GM13977 (cell line): ENCODE data around the gene HIVEP2.

Experiments used
- DNase-seq: peaks from one replicate; pipeline ENCODE4 v3.0.0; 2012; ENCODE audit warnings: low spot score
- in situ Hi-C: fragments of 300-500 bp; cut with MboI; formaldehyde crosslinking; loops from one replicate; pipeline ENCODE4 v1.12.0; 2022; ENCODE audit warnings: low sequenced_read_pairs, low pct_unique_long_range_greater_than_20kb, mixed read lengths, inconsistent platforms; ENCODE audit not compliant: unreplicated experiment
- TF ChIP-seq, protein P1 (sequence below): IDR thresholded peaks from 2 replicates; pipeline ENCODE4 v1.5.1; 2012; ENCODE audit warnings: mild to moderate bottlenecking, control low read depth; ENCODE audit not compliant: insufficient read depth; ENCODE audit errors: extremely low read depth, missing control alignments

The HIVEP2 gene

DNA sequence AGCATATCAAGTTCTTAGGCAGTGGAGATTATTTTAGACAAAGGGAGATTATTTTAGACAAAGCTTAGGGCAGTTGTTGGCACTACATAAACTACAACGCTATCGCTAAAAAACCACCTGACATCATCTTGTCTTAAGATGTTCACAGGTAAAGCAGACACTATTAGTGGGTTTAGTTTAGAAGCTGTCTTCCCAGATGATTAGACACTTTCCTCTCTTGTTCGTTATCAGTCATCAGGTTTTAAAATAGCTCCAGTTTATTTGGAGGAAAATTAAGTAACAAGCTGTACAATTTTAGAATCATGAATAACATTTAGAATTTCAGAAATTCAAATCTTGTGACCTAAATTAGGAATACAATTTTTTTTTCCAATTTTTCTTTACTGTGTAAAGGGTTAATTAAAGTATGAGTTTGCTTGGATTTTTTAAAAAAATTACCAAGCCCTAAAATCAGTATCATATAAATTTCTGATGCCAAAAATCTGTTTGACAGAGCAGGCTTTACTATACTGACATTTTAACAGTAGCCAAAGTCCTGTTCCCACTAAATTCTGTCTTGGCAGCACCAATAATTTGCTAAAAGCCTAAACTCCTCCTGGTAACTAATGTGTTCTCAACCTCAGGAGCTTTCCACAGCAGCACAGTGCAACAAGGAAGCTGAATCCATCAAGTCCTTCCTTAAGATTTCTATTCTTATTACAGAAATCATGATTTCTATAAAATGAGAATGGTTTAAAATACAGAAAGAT lies 109.0 kb downstream of the HIVEP2 start:
- TF ChIP-seq, protein P1, sequence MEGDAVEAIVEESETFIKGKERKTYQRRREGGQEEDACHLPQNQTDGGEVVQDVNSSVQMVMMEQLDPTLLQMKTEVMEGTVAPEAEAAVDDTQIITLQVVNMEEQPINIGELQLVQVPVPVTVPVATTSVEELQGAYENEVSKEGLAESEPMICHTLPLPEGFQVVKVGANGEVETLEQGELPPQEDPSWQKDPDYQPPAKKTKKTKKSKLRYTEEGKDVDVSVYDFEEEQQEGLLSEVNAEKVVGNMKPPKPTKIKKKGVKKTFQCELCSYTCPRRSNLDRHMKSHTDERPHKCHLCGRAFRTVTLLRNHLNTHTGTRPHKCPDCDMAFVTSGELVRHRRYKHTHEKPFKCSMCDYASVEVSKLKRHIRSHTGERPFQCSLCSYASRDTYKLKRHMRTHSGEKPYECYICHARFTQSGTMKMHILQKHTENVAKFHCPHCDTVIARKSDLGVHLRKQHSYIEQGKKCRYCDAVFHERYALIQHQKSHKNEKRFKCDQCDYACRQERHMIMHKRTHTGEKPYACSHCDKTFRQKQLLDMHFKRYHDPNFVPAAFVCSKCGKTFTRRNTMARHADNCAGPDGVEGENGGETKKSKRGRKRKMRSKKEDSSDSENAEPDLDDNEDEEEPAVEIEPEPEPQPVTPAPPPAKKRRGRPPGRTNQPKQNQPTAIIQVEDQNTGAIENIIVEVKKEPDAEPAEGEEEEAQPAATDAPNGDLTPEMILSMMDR, result no peak
- no peak for DNase-seq
- in situ Hi-C loops, result no loop called here

DNA sequence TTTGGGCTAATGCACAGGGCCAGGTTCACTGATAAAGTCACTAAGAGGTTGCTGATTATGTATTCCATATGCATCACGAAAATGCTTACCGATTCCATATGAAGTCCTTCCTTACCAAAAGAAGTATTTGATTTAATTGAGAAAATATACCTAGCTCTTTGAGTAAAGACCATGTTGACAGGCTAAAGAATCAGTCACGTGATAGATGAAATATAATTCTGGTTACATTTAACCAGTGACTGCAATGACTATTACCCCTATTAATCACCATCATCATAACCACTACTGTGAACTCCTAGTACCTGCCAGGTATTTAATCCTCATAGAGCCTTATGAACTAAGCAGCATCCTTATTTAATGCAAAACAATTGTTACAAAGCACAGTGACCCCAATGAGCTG lies 110.1 kb downstream of the HIVEP2 start:
- TF ChIP-seq, protein P1, result no peak
- in situ Hi-C loops, result no loop called here

DNA sequence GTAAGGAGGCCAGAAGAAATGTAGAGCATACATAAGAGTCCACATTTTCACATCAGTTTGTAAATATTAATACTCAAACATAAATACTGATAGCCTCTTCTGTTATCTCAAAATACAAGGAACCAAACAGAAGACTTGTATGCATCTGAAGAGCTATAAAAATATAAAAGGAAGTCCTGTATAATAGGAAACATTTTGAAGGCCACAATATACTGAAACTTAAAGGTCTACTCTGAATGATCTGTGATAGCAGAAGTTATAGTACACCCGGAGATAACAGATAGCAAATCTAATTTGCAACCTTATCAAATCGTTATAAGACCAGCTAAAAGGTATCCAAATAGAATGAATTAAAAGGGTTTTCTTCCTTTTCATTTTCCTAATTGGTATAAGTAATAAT lies 111.2 kb downstream of the HIVEP2 start:
- no peak for DNase-seq
- in situ Hi-C loops, result no loop called here
- TF ChIP-seq, protein P1, result no peak

More for the DNA sequence above, 110.1 kb downstream of the HIVEP2 start:
- no peak for DNase-seq

DNA sequence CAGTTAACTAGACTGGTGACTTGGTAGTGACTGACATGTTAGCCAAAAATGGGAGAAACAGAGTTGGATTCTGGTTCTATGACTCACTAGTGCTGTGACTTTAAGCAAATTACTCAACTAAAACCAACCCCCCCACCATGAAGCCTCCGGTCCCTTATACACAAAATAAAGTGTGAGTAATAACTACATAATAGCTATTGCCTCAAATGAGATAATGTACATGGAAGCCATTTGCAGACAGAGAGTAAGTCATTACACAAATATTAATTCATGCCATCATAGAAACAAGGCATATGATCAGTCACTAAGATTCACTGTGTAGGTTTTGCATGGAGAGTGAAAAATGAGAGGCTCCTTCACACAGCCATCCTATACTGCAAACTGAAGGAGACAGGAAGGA lies 111.9 kb downstream of the HIVEP2 start:
- no peak for DNase-seq
- TF ChIP-seq, protein P1, result no peak
- in situ Hi-C loops, result no loop called here

DNA sequence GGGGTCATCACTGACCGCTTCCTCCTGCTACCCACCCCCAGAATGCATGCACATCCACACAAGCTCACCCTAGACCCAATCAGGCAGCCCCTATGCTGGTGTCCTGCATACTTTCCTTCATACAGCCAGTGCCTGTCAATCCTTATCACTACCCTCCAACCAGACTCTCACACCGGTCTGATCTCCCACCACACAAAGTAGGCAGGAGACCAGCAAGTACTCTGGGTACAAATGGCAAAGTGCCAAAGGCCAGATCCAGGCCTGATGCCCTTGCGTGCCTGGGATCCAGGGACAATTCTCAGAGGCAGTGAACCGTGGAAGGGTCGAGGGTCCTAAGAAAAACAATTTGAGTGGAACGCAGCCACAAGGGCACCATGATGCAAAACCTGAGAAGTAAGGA lies 114.2 kb downstream of the HIVEP2 start:
- in situ Hi-C loops, result no loop called here
- DNase-seq, result no peak
- TF ChIP-seq, protein P1, result no peak

DNA sequence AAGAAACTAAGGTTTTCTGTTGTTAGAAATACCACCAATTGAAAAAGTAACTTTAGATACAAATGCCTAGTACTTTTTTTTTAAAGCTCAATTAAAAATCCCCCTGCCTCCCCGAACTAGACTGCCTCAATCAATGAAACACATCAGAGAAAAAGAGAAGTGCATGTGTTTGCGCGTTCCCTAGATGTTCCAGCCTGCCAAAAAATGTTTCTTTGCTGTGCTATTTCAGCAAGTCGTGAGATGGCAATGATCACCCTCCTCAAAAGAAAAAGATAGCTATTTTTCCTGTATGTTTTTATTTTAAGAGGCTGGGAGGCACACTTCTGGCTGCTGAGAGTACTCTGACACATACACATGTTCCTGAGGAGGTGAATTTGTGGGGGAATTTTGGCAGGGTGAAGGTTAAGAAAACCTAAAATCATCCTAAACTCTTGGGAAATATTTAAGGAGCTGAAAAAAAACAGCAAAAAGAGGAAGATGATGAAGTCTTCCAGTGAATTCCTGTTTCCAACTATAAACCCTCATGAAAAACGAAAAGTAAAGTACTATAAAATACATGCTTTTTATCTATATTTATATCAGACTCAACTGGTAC lies 114.8 kb downstream of the HIVEP2 start:
- no peak for DNase-seq
- in situ Hi-C loops, result no loop called here
- TF ChIP-seq, protein P1, result no peak
